Upper lobe of right lung (tissue), 1 donor: ENCODE measurements around the gene IFI27L1. TPM values are rescaled to one million over a fixed set of nuclear protein-coding genes. Genes with fewer than 3 reads are reported as not detected.

Experiments
- ATAC-seq: fragments of 200-7000 bp; cut with Tn5 transposase; one replicate; pipeline ENCODE4 v1.9.1; 2020; ENCODE audit warnings: mild to moderate bottlenecking, moderate library complexity
- DNase-seq: peaks from one replicate; pipeline ENCODE4 v3.0.0-alpha.2; 2020
- H3K27ac ChIP-seq: fragments of 200-600 bp; one replicate; pipeline ENCODE4 v1.8.0; 2022
- H3K27me3 ChIP-seq: fragments of 200-600 bp; one replicate; pipeline ENCODE4 v1.8.0; 2022; ENCODE audit warnings: mild to moderate bottlenecking
- H3K36me3 ChIP-seq: fragments of 200-600 bp; one replicate; pipeline ENCODE4 v1.8.0; 2022
- H3K4me1 ChIP-seq: fragments of 200-600 bp; one replicate; pipeline ENCODE4 v1.8.0; 2022
- H3K4me3 ChIP-seq: fragments of 200-600 bp; one replicate; pipeline ENCODE4 v1.8.0; 2022; ENCODE audit warnings: mild to moderate bottlenecking
- H3K9me3 ChIP-seq: fragments of 200-600 bp; one replicate; pipeline ENCODE4 v1.8.0; 2022
- intact Hi-C: fragments of 100-400 bp; cut with DNase I; formaldehyde crosslinking; loops from one replicate; pipeline ENCODE4 v1.11.0; 2022
- total RNA-seq: library from RNA; stranded (reverse); fragmentation: NEBNext Ultra II Directional; extraction: Animal tissue kit (Norgen Biotek cat#: 25700); gene quantifications from one replicate; pipeline ENCODE4 v1.2.1, GENCODE V29; 2021
- TF ChIP-seq, protein P1 (sequence below): fragments of 200-600 bp; IDR thresholded peaks from one replicate; pipeline ENCODE4 v1.8.0; 2022; ENCODE audit warnings: antibody characterized with exemption
- donor health status: DM: no; HTN: yes; CAD: no; lungs with severe emphysema.

IFI27L1 gene
- total RNA-seq, 1 donor from 2014 or later, result 15.2 TPM

GRCh38 chr14:94042433-94043091, 38.5 kb upstream of the IFI27L1 start:
- Histone ChIP-seq H3K4me1 (peaks cover 13% of the 10 kb centered on the region), H3K27ac (no peak overlapping the region), H3K9me3 (no peaks in the 10 kb centered on the region), H3K27me3 (no peaks in the 10 kb centered on the region), H3K4me3 (no peak overlapping the region), H3K36me3 (peaks cover 31% of the 10 kb centered on the region)
- peak; percentile 67 for DNase-seq
- TF ChIP-seq, protein P1, sequence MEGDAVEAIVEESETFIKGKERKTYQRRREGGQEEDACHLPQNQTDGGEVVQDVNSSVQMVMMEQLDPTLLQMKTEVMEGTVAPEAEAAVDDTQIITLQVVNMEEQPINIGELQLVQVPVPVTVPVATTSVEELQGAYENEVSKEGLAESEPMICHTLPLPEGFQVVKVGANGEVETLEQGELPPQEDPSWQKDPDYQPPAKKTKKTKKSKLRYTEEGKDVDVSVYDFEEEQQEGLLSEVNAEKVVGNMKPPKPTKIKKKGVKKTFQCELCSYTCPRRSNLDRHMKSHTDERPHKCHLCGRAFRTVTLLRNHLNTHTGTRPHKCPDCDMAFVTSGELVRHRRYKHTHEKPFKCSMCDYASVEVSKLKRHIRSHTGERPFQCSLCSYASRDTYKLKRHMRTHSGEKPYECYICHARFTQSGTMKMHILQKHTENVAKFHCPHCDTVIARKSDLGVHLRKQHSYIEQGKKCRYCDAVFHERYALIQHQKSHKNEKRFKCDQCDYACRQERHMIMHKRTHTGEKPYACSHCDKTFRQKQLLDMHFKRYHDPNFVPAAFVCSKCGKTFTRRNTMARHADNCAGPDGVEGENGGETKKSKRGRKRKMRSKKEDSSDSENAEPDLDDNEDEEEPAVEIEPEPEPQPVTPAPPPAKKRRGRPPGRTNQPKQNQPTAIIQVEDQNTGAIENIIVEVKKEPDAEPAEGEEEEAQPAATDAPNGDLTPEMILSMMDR, result no peak
- peak; percentile 11 for ATAC-seq
- intact Hi-C loops, result loop anchor here (5.0 kb wide), 1 partner anchor 95 kb away; no protein-coding TSS in a partner anchor

- no peak for ATAC-seq
- H3K36me3 ChIP-seq, result peaks cover 38% of the 10 kb centered on the region
Measured at GRCh38 chr14:94043111-94043755, 37.9 kb upstream of the IFI27L1 start.

GRCh38 chr14:94043756-94044475, 37.2 kb upstream of the IFI27L1 start:
- TF ChIP-seq, protein P1, result no peak
- H3K27ac ChIP-seq, result no peak overlapping the region
- no peaks in the 10 kb centered on the region for H3K9me3 ChIP-seq
- peaks cover 45% of the 10 kb centered on the region for H3K36me3 ChIP-seq
- no peak overlapping the region for H3K4me3 ChIP-seq
- H3K4me1 ChIP-seq, result peaks cover 13% of the 10 kb centered on the region
- DNase-seq (peak; percentile 56), ATAC-seq (no peak)
- no peaks in the 10 kb centered on the region for H3K27me3 ChIP-seq
- intact Hi-C loops, result loop anchor here (5.0 kb wide), 1 partner anchor 93 kb away; no protein-coding TSS in a partner anchor

More at GRCh38 chr14:94043111-94043755, 37.9 kb upstream of the IFI27L1 start:
- no peaks in the 10 kb centered on the region for H3K9me3 ChIP-seq
- H3K4me3 ChIP-seq, result no peak overlapping the region
- no peaks in the 10 kb centered on the region for H3K27me3 ChIP-seq
- H3K27ac ChIP-seq, result no peak overlapping the region
- peaks cover 13% of the 10 kb centered on the region for H3K4me1 ChIP-seq
- TF ChIP-seq, protein P1, result no peak
- intact Hi-C loops, result loop anchor here (5.0 kb wide), 1 partner anchor 94 kb away; no protein-coding TSS in a partner anchor
- DNase-seq, result peak; percentile 65

DNA sequence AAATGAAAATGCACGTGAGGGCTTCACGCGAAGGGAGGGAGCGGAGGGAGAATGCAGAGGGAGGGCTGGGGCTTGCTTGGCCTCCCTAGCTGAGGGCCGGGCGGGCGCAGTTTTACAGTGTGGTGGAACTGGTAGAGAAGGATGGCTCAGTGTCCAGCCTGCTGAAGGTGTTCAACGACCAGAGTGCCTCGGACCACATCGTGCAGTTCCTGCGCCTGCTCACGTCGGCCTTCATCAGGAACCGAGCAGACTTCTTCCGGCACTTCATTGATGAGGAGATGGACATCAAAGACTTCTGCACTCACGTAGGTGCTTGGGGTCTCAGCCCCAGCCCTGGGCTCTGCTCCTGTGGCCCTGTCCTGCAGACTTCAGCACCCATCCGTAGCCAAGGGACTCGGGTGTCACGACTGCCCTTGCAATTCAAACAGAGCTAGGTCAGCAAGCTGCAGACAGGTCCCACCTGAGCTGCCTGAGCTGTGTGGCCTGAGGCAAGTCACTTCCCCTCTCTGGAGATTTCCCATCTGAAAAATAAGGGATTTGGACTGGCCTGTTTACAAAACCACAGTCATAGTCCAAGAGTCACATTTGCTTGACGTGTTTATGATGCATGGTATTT, 36.5 kb upstream of the IFI27L1 start:
- ATAC-seq (no peak), DNase-seq (peak; percentile 62)
- Histone ChIP-seq H3K4me3 (no peak overlapping the region), H3K27me3 (no peaks in the 10 kb centered on the region), H3K36me3 (peaks cover 51% of the 10 kb centered on the region), H3K9me3 (no peaks in the 10 kb centered on the region), H3K4me1 (peaks cover 13% of the 10 kb centered on the region), H3K27ac (no peak overlapping the region)
- intact Hi-C loops, result loop anchor here (5.0 kb wide), 1 partner anchor 93 kb away; no protein-coding TSS in a partner anchor
- TF ChIP-seq, protein P1, result no peak

- DNase-seq (peak; percentile 46), ATAC-seq (no peak)
- no peak overlapping the region for H3K4me3 ChIP-seq
- peaks cover 13% of the 10 kb centered on the region for H3K4me1 ChIP-seq
- no peak overlapping the region for H3K27ac ChIP-seq
- intact Hi-C loops, result no loop called here
- no peaks in the 10 kb centered on the region for H3K27me3 ChIP-seq
- H3K9me3 ChIP-seq, result no peaks in the 10 kb centered on the region
- TF ChIP-seq, protein P1, result no peak
- peaks cover 56% of the 10 kb centered on the region for H3K36me3 ChIP-seq
Measured at GRCh38 chr14:94045101-94045500, 36.0 kb upstream of the IFI27L1 start.
